ENCODE data around the gene DGKA. TPM values are rescaled to one million over a fixed set of nuclear protein-coding genes. Genes with fewer than 3 reads are reported as not detected.

DGKA gene
- total RNA-seq, 1 experiment from 2014 or later, result 7.6 TPM

GRCh38 chr12:55972911-55973598 is 42.1 kb downstream of the DGKA start:
- ATAC-seq, result peak; percentile 20; the same call in 1 of the 2 replicates
- POLR2A ChIA-PET, result interaction anchor here (0.6 to 2.1 kb wide), 5 partner anchors 16 to 1311 kb away, joined by 3 to 9 read pairs (median 4); partner anchors contain the start of genes ORMDL2 and SARNP

More at GRCh38 chr12:55972911-55973598, 42.1 kb downstream of the DGKA start:
- TF ChIP-seq POLR2AphosphoS5 (IDR thresholded peaks at IDR 0.05; ENCODE audit: low read depth, low read length), result no peak
- TF ChIP-seq TCF7L2 (IDR thresholded peaks at IDR 0.05; ENCODE audit: low read depth, low read length), result no peak
- no peak for TF ChIP-seq REST (IDR thresholded peaks at IDR 0.05; ENCODE audit: insufficient read depth in 1 of 2, low read depth in 2 of 2, low read length in 1 of 2)
- TF ChIP-seq CTCF (IDR thresholded peaks at IDR 0.05), result no peak
- Histone ChIP-seq H3K4me1 (ENCODE audit: control insufficient read depth, insufficient read depth, low read length) (peaks cover 18% of the 10 kb centered on the region), H3K9me3 (ENCODE audit: control insufficient read depth, insufficient read depth, low read depth, low read length) (no peaks in the 10 kb centered on the region), H3K36me3 (ENCODE audit: control insufficient read depth, insufficient read depth, low read length) (peaks cover 5% of the 10 kb centered on the region; the same call in 1 of the 2 replicates), H3K4me3 (ENCODE audit: low read depth in 2 of 2, low read length in 2 of 2) (peak overlapping the region; percentile 70 to 80), H3K27me3 (ENCODE audit: control insufficient read depth, insufficient read depth, low read length) (no peaks in the 10 kb centered on the region), H3K27ac (ENCODE audit: low read length) (peak overlapping the region; percentile 95)
- intact Hi-C loops (cut with micrococcal nuclease; ENCODE audit: unreplicated experiment) (no loop called here), in situ Hi-C loops (cut with HindIII; ENCODE audit: low pct_unique_long_range_greater_than_20kb, low sequenced_read_pairs) (no loop called here)
- TSS peak; percentile 99 for BruUV-seq (replicated peaks)
- DNase-seq (ENCODE audit: low read depth, low spot score), result no peak
- CTCF ChIA-PET, result interaction anchor here (0.7 to 1.2 kb wide), 2 partner anchors 23 to 112 kb away, joined by 3 to 5 read pairs; no protein-coding TSS in a partner anchor
